Superior temporal gyrus (tissue), 1 donor: Measurements from ENCODE around the gene GDPGP1.
"Not testable (repeated sequence)": the region's sequence is repeated elsewhere in the genome, so short reads cannot be mapped to it uniquely, and the experiment has no call there.

Experiments
- DNase-seq: peaks from one replicate; pipeline ENCODE4 v3.0.0-alpha.2; 2016; ENCODE audit errors: extremely low spot score

Gene GDPGP1

GRCh38 chr15:90260731-90261130 is 26.7 kb downstream of the GDPGP1 start:
- not testable (repeated sequence) for DNase-seq

- no peak for DNase-seq
These were observed 27.8 kb downstream of the GDPGP1 start for GRCh38 chr15:90261811-90262210.

GRCh38 chr15:90262426-90262825 is 28.4 kb downstream of the GDPGP1 start:
- DNase-seq: no peak

- no peak for DNase-seq
These were observed 30.7 kb downstream of the GDPGP1 start for GRCh38 chr15:90264671-90265070.

- peak; percentile 97 for DNase-seq
These were observed 31.5 kb downstream of the GDPGP1 start, which contains the start of gene NGRN for GRCh38 chr15:90265271-90266060. TSS of gene NGRN (plus strand) at chr15:90265672. CDS start at chr15:90265713, 41 bp downstream.

- no peak for DNase-seq
These were observed 32.0 kb downstream of the GDPGP1 start for GRCh38 chr15:90266061-90266431.

- DNase-seq: no peak
These were observed 32.5 kb downstream of the GDPGP1 start for GRCh38 chr15:90266485-90266884.

- DNase-seq: no peak
These were observed 34.4 kb downstream of the GDPGP1 start for GRCh38 chr15:90268415-90268814.

GRCh38 chr15:90270502-90271150 is 36.6 kb downstream of the GDPGP1 start:
- no peak for DNase-seq

GRCh38 chr15:90271459-90272166 is 37.6 kb downstream of the GDPGP1 start:
- DNase-seq: no peak

GRCh38 chr15:90278467-90278866 is 44.5 kb downstream of the GDPGP1 start:
- not testable (repeated sequence) for DNase-seq

GRCh38 chr15:90280743-90281142 is 46.7 kb downstream of the GDPGP1 start:
- DNase-seq: not testable (repeated sequence)

- not testable (repeated sequence) for DNase-seq
These were observed 47.6 kb downstream of the GDPGP1 start for GRCh38 chr15:90281637-90282036.

GRCh38 chr15:90286678-90287077 is 52.7 kb downstream of the GDPGP1 start:
- no peak for DNase-seq

GRCh38 chr15:90287101-90287500 is 53.1 kb downstream of the GDPGP1 start:
- DNase-seq: no peak

- no peak for DNase-seq
These were observed 53.9 kb downstream of the GDPGP1 start for GRCh38 chr15:90287946-90288345.

GRCh38 chr15:90291679-90292356 is 57.8 kb downstream of the GDPGP1 start:
- no peak for DNase-seq

- DNase-seq: peak; percentile 75
These were observed 59.2 kb downstream of the GDPGP1 start for GRCh38 chr15:90293040-90293810.

- DNase-seq: no peak
These were observed 60.1 kb downstream of the GDPGP1 start for GRCh38 chr15:90294159-90294558.

- no peak for DNase-seq
These were observed 60.7 kb downstream of the GDPGP1 start for GRCh38 chr15:90294601-90295269.

- no peak for DNase-seq
These were observed 61.2 kb downstream of the GDPGP1 start for GRCh38 chr15:90295270-90295648.
